Esophagus muscularis mucosa (tissue), 3 donors: Measurements from ENCODE around the gene CSTF2.

Experiments
- POLR2AphosphoS5 ChIP-seq, 2 donors: sonication (generic); formaldehyde crosslinking; IDR thresholded peaks; one replicate each; pipeline ENCODE4 v1.6.1; 2017; ENCODE audit warnings: antibody characterized with exemption in 2 of 2
- TF ChIP-seq, protein P1 (sequence below), 3 experiments: fragments of 200-600 bp in 2 of 3; fragments of 450-650 bp in 1 of 3; sonication (generic) in 2 of 3; IDR thresholded peaks; one replicate each; pipeline ENCODE4 v1.5.1; 2017 to 2019; ENCODE audit warnings: antibody characterized with exemption in 3 of 3, mild to moderate bottlenecking in 2 of 3, moderate library complexity in 1 of 3

- TF ChIP-seq POLR2AphosphoS5 (IDR thresholded peaks at IDR 0.05), result no peak
- TF ChIP-seq, protein P1, sequence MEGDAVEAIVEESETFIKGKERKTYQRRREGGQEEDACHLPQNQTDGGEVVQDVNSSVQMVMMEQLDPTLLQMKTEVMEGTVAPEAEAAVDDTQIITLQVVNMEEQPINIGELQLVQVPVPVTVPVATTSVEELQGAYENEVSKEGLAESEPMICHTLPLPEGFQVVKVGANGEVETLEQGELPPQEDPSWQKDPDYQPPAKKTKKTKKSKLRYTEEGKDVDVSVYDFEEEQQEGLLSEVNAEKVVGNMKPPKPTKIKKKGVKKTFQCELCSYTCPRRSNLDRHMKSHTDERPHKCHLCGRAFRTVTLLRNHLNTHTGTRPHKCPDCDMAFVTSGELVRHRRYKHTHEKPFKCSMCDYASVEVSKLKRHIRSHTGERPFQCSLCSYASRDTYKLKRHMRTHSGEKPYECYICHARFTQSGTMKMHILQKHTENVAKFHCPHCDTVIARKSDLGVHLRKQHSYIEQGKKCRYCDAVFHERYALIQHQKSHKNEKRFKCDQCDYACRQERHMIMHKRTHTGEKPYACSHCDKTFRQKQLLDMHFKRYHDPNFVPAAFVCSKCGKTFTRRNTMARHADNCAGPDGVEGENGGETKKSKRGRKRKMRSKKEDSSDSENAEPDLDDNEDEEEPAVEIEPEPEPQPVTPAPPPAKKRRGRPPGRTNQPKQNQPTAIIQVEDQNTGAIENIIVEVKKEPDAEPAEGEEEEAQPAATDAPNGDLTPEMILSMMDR (IDR thresholded peaks at IDR 0.05), result no peak
Observed at GRCh38 chrX:100883654-100884053, 63.5 kb downstream of the CSTF2 start.
